GM21786 (cell line): Measurements from ENCODE around the gene BEAN1.

Source experiments
- ATAC-seq: cut with Tn5 transposase; IDR thresholded peaks from one replicate; pipeline ENCODE4 v1.9.1; 2021; ENCODE audit not compliant: unreplicated experiment

The BEAN1 gene

DNA sequence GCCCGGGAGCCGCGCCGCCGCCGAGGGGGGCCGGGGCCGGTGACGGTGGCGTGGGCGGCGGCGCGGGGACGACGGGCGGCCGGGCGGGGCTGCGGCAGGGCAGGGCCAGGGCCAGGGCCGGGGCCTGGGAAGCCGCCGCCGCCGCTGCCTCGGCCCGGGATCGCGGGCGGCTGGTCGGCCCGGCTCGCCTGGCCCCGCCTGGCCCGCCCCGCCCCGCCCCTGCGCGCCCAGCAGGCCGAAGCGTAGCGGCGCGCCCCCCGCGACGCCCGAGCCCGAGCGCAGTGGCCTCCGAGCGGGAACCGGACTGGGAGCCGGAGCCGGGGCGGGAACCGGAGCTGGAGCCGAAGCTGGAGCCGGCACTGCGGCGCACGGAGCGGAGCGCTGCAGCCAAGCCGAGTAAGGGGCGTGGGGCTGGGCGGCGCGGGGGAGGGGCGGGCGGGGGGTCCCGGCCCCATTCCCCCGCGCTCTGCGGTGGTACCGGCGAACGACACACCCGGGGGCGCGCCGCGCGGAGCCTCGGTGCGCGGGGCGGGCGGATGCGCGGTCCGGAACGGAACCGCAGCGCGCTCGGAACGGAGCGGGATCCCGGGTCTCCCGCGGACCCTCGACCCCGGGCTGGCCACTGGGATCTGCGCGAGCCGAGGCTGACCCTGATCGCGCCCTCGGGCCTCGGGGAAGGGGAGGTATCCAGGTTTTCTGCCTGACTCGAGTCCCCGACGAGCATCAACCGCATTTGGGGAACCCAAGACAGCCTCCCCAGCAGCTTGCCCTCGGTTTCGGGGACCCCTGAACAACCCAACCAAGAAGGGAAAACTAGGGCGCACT, at the start of gene BEAN1:
Gene BEAN1 (plus strand): TSS at position 260 of the 825 bp plus-strand sequence. CDS start 10,382 bp downstream, outside the sequence.
- no peak for ATAC-seq

GRCh38 chr16:66377324-66377723, 49.8 kb upstream of the BEAN1 start:
- ATAC-seq, result no peak

DNA sequence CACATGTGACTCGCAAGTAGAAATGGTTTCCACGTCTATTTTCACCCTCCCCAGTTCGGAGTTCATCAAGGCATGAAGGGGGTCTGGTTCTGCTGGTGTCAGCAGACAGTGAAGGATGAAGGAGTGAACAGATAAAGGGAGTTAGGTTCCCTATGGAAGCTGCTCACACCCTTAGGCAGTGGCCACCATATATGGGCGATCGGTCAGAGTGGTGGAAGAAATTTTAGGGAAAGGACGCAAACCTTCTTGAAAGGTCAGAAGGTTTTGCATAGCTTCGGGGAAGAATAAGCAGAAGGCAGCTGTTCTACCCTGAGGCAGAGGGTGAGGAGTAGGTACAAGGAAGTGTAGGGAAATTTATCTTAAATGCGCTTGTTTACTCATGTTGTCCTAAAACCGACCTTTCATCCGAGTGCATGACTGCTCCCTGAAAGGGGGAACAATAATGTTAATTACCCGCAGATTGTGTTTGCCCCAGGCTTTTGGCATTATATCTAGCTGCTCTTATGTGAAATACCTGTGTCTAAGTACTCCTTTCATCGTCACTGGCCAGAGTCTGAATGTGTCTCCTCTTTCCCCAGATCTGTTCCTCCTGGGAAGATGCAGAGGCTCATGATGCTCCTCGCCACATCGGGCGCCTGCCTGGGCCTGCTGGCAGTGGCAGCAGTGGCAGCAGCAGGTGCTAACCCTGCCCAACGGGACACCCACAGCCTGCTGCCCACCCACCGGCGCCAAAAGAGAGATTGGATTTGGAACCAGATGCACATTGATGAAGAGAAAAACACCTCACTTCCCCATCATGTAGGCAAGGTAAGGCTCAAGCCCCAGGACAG, 48.1 kb upstream of the BEAN1 start:
- no peak for ATAC-seq

GRCh38 chr16:66379571-66379941, 47.5 kb upstream of the BEAN1 start:
- ATAC-seq, result no peak

- no peak for ATAC-seq
Observed at GRCh38 chr16:66380421-66380820, 46.7 kb upstream of the BEAN1 start.

- no peak for ATAC-seq
Observed at GRCh38 chr16:66381585-66382170, 45.4 kb upstream of the BEAN1 start.

DNA sequence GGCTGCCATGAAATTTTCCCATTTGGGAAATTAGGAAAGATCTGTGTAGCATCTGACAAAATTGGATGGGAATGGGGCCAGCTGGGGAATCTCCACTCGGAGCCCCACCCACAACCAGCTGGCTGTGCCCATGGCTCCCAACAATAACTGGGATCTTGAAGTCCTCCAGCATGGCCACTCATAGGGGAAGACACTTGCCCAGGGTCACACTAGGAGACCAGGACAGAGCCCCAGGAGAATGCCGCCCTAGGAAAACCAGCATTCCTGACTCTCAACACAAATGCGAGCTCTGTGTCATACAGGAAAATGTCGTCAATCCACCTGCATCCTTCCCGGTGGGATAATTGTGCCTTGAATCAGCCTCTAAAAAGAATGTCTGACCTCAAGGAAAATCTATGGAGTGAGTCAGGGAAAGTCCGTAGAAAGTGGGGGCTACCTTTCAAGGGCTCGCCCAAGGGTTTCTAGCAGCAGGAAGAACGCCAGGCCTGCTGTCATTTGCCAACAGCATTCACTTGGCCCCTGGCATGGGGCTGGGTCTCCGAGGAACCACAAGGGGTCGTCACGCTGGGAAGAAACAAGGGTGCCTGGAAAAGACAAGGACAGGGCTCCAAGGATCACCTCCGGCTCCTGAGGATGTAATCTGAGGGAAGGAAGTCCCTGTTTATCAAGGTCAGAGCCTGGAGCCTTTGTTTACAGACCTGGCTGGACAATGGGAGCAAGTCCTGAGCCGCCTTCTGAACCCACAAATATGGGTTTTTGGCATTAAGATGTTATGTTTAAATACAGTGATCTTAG, 44.7 kb upstream of the BEAN1 start:
- ATAC-seq, result no peak

- ATAC-seq, result no peak
Observed at GRCh38 chr16:66382966-66383299, 44.2 kb upstream of the BEAN1 start.

DNA sequence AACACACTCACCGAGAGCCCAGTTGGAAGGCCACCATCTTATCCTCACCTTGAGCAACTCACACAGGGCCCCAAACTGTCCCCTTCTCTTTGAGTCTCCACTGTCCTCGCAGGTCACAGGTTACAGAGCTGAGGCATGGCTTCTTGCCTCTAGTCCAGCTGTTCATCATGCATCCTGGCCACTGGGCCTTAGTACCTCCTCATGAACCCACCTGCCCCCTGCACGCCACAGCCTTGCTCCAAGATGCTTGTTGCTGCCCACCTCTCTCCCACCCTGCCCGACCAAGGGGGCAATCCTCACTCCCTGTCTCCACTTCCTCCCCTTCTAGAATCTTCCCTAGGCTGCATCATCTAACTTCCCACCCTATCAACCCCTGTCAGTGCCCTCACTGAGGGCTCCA, 43.5 kb upstream of the BEAN1 start:
- ATAC-seq, result no peak

DNA sequence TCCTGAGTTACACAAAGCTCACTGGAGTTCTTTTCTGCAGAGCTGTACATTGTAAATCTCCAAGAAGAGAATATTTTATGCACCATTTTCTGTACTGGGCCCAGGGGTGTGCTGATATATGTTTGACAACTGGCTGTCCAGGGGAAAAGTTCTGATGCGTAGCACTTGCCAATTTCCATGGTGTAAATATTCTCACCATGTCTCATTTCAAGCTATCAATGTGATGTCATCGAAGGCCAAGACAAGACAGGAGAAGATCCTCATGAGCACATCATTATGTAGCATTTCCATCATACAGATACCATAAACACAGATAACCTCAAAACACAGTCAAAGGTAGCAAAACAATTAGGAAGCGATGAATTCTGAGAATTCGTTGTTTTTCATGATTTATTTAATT, 41.7 kb upstream of the BEAN1 start:
- no peak for ATAC-seq

- no peak for ATAC-seq
Observed at GRCh38 chr16:66386629-66387622, 40.2 kb upstream of the BEAN1 start.

DNA sequence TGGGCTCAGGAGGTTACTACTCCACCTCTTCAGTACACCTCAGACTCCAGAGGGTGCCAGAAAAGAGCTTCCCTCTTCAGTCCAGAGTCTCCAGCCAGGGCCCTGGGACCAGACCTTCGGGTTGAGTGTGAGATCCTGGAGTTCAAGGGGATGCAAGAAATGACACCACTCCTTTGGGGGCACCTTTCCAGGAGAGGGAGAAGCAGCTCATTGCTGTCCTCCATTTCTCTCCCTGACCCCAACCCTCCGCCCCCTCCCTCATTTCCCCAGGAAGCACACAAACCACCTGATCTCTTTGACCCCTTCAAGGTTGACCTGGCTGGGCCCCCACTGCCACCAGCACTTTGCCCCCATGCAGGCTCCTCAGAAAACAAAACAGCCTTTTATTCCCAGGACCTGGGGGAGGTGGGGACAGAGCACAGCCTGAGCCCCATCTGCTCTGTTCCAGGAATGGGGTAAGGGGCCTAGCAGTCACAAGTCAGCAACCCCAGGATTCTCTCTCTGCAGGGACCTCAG, 39.2 kb upstream of the BEAN1 start:
- no peak for ATAC-seq

DNA sequence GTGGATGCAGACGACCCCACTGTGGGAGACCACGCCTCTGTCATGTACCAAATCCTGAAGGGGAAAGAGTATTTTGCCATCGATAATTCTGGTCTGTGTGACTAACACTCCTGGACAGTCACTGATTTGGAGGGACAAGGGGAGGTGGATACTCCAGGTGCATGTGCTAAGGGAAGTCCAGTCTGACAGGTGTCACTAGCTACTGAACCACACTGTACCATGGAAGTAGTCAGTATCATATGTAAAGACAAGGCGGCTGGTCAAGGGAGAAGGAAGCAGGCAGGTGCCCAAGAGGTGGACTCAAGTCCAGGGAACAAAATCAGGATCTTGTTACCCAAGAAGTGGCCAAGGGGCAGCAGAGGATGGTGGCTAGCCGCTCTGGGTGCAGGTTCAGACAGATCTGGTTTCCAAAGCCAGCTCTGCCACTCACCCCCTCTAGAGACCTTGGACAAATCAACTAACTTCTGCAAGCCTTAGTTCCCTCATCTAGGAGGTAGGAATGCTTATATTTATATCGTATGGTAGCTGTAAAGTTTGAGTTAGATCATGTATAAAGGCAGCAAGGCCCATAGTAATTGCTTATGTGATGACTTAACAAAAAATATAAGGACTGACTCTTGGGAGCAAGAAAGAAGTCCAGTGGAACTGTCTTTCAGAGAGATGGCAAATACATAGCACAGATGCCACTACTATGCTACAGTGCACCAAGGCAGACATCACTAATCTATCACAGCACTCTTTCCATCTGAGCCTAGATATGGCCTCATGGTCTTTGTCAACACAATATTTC, 38.5 kb upstream of the BEAN1 start:
- no peak for ATAC-seq

GRCh38 chr16:66389256-66390176, 37.6 kb upstream of the BEAN1 start:
- ATAC-seq, result no peak

DNA sequence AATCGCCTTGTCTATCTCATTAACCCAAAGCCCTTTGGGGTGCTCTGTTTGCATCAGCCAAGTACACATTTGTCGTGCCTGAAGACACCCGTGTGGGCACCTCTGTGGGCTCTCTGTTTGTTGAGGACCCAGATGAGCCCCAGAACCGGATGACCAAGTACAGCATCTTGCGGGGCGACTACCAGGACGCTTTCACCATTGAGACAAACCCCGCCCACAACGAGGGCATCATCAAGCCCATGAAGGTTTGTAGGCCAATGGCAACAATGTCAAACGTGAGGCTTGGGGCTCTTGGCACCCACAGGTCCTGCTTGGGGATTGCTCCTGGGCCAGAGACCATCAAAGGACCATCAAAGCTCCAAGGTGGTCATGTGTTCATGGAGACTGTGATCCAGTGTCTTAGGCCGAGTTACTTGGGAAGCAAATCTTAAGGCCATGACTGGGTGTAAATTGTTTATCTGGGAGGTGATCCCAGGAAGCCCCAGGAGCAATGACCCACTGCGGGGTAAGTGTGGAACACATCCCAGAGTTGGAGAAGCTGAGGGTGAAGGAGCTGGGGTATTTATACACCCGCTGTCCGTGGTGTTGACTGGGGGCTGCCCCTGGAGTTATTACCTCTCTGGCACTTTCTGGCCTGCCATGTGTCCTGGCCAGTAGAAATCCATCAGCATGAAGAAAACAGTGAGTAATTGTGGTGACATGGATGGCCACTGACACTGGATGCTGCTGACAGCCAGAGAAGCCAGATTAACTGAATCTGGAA, 36.6 kb upstream of the BEAN1 start:
- ATAC-seq, result no peak

DNA sequence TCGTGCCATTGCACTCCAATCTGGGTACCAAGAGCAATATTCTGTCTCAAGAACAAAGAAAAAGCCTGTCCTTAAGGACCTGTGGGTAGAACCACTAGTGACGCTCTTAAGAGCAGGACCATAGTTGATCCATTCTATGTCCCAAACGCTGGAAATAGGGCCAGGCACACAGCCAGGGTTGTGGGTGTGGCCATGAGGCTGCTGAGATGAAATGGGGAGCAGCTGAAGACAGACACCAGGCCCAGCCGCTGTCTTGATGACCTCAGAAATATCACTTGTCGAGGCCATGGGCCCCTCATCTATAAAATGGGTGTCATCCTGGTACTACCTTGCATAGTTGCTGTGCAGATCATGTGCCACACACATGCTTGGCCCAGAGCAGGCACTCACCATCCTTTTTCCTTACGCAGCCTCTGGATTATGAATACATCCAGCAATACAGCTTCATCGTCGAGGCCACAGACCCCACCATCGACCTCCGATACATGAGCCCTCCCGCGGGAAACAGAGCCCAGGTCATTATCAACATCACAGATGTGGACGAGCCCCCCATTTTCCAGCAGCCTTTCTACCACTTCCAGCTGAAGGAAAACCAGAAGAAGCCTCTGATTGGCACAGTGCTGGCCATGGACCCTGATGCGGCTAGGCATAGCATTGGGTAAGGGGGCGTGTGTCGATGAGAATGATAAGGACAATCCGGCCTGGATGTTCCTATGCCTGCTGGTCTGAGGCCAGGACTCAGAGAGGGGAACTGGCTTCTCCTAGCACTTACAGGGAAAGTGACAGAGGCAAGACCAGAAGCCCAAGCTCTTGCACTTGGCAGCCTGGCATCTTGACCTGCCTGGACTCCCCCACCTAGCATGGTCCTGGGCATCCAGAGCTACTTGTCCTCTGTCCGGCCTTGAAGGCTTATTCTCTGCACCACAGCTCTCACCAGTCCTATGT, 35.1 kb upstream of the BEAN1 start:
- ATAC-seq, result no peak
